ENCODE measurements around the gene AOPEP. TPM values are rescaled to one million over a fixed set of nuclear protein-coding genes. Genes with fewer than 3 reads are reported as not detected.

AOPEP gene
- total RNA-seq, 1 experiment from 2014 or later, result 15.0 TPM

GRCh38 chr9:94826044-94826443 is 99.5 kb downstream of the AOPEP start:
- Histone ChIP-seq H3K79me1 (ENCODE audit: insufficient read depth, low read depth, low read length, poor library complexity, severe bottlenecking) (no peaks in the 10 kb centered on the region), H2BK20ac (ENCODE audit: low read depth, low read length, poor library complexity, severe bottlenecking) (no peak overlapping the region), H3K79me2 (ENCODE audit: insufficient read depth, low read length) (no peaks in the 10 kb centered on the region), H3K9me3 (ENCODE audit: control insufficient read depth, low read depth, low read length) (no peaks in the 10 kb centered on the region), H2AFZ (ENCODE audit: low read length) (no peak overlapping the region), H3K4ac (ENCODE audit: low read depth, low read length) (no peak overlapping the region), H3K9ac (ENCODE audit: extremely low read depth, insufficient read length, low read length) (no peak overlapping the region), H4K20me1 (ENCODE audit: control insufficient read depth, insufficient read depth, insufficient read length) (no peaks in the 10 kb centered on the region), H3T11ph (ENCODE audit: low read length) (no peak overlapping the region), H3K23me2 (ENCODE audit: insufficient read length, low read depth, low read length, poor library complexity, severe bottlenecking) (no peaks in the 10 kb centered on the region), H3K4me1 (ENCODE audit: insufficient read depth, low read length) (no peaks in the 10 kb centered on the region), H2BK15ac (ENCODE audit: low read depth, low read length) (peak overlapping the region; percentile 9; the same call in 1 of the 2 replicates), H2BK120ac (ENCODE audit: low read depth, low read length, poor library complexity, severe bottlenecking) (no peak overlapping the region), H2BK12ac (ENCODE audit: insufficient read length, low read depth, low read length) (no peak overlapping the region), H3K4me2 (ENCODE audit: insufficient read depth, insufficient read length, low read length) (no peak overlapping the region), H3K27me3 (ENCODE audit: insufficient read depth, low read length) (no peaks in the 10 kb centered on the region), H3K18ac (ENCODE audit: insufficient read length, low read depth, low read length) (no peak overlapping the region), H3K27ac (ENCODE audit: insufficient read length, low read depth, low read length) (no peak overlapping the region), H4K8ac (replicated peaks; ENCODE audit: insufficient read length, low read depth, low read length) (no peak overlapping the region), H2BK5ac (ENCODE audit: insufficient read length, low read length) (no peak overlapping the region), H3K56ac (ENCODE audit: insufficient read length, low read depth, low read length) (no peak overlapping the region), H3K14ac (ENCODE audit: insufficient read depth, low read length) (no peak overlapping the region; the same call in 1 of the 2 replicates), H2AK5ac (ENCODE audit: insufficient read length, low read length) (no peak overlapping the region), H4K5ac (ENCODE audit: insufficient read length, low read depth, low read length) (no peak overlapping the region), H4K91ac (ENCODE audit: insufficient read length, low read depth, low read length) (no peak overlapping the region), H3K23ac (ENCODE audit: insufficient read length, low read depth, low read length) (no peak overlapping the region)
- H3K36me3 Mint-ChIP-seq (ENCODE audit: insufficient read depth in 1 of 3, low read depth in 3 of 3), result peaks cover 9 to 25% (median 12%) of the 10 kb centered on the region in 3 experiments; a peak in 6 of 7 replicates
- WGBS (ENCODE audit: extremely low coverage, insufficient read length, low lambda C conversion rate), result no CpG with 5 or more reads among the region's 9 CpGs
- TF ChIP-seq CTCF (conservative IDR thresholded peaks at IDR 0.05), result no peak
- no peak overlapping the region for H3K27ac Mint-ChIP-seq
- peaks cover 13% of the 10 kb centered on the region for H3K27me3 Mint-ChIP-seq (ENCODE audit: low read depth)
- peaks cover 25 to 57% of the 10 kb centered on the region in 2 experiments for H3K4me1 Mint-ChIP-seq
- no peak overlapping the region for H3K4me3 Mint-ChIP-seq
- peaks cover 1 to 3% of the 10 kb centered on the region in 2 experiments; a peak in 3 of 5 replicates for H3K9me3 Mint-ChIP-seq
- no peak for DNase-seq
